ENCODE results near the gene TEKT3.

The TEKT3 gene

DNA sequence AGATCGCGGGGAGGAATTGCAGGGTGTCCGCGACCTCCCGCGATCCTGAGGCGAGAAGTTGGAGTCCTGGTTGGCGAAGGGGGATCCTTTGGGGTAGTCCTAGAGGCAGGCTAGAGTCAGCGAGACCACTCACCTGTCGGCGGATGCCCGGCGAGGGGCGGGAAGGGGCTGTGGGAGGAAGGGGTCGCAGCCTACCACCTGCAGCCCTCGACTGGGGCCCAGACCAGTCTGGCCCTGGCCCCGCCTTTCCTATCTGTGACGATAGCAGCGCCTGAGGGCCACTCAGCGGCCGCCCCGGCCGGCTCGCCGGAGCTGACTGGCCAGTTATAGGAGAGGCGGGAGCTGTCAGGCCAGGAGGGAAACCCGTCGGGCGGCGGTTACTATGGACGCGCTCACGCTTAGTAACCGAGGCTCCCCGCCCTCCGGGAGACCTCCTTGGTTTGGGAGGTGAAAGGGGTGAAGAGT is at the start of gene TEKT3:
TSS of gene TEKT3 (minus strand) at position 213 of the 465 bp plus-strand sequence. CDS start 10,012 bp downstream, outside the sequence.
- Histone ChIP-seq H3K27me3 (replicated peaks; ENCODE audit: control insufficient read depth, insufficient read depth, low read length) (no peaks in the 10 kb centered on the region), H3K9me3 (ENCODE audit: control insufficient read depth, low read length) (peaks cover 3% of the 10 kb centered on the region), H3K4me1 (ENCODE audit: control insufficient read depth, insufficient read depth, low read length) (peaks cover 8% of the 10 kb centered on the region), H3K36me3 (ENCODE audit: control insufficient read depth, insufficient read depth, low read length, severe bottlenecking) (no peaks in the 10 kb centered on the region), H3K9ac (ENCODE audit: low read length) (peak within 1 kb of the TSS; percentile 77), H3K4me3 (ENCODE audit: low read length) (peak within 1 kb of the TSS; percentile 89)
- peak; percentile 80 for DNase-seq (ENCODE audit: low read depth)

DNA sequence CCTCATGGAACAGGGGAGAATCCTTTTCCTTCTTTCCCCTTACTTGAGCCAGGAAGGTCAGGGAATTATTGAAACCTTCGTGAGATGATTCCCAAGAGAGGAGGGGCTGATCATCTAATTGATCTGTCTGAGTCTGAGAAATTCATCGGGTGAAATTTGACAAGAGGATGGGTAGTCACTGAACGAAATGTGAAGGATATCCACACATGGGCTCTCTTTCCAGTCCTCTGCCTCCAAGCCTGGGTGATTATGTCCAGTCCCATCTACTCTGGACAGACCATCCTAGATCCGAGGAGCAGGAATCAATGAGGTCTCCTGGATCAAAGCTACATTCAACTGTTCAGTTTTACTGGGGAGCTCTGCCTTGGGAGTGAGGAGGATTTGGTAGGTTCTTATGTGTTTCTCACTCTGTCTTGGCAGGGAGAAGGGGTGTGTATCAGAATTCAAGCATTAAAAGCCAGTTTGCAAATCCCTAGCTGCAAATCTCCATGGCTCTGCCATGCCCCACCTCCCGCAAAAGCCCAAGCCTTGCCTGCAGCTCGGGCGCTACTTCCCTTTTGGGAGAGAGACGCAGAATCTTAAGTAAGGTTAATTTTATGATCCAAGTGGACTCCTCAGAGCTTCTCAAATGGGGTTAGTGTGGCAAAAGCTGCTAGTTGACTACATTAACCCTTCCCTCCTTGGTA is 47.1 kb upstream of the TEKT3 start:
- H3K9ac ChIP-seq (ENCODE audit: low read length): no peak overlapping the region
- no peak overlapping the region for H3K4me3 ChIP-seq (ENCODE audit: low read length)
- H3K27me3 ChIP-seq (replicated peaks; ENCODE audit: control insufficient read depth, insufficient read depth, low read length): no peaks in the 10 kb centered on the region
- H3K36me3 ChIP-seq (ENCODE audit: control insufficient read depth, insufficient read depth, low read length, severe bottlenecking): no peaks in the 10 kb centered on the region
- peaks cover 4% of the 10 kb centered on the region for H3K9me3 ChIP-seq (ENCODE audit: control insufficient read depth, low read length)
- no peak for DNase-seq (ENCODE audit: low read depth)
- peaks cover 18% of the 10 kb centered on the region for H3K4me1 ChIP-seq (ENCODE audit: control insufficient read depth, insufficient read depth, low read length)

DNA sequence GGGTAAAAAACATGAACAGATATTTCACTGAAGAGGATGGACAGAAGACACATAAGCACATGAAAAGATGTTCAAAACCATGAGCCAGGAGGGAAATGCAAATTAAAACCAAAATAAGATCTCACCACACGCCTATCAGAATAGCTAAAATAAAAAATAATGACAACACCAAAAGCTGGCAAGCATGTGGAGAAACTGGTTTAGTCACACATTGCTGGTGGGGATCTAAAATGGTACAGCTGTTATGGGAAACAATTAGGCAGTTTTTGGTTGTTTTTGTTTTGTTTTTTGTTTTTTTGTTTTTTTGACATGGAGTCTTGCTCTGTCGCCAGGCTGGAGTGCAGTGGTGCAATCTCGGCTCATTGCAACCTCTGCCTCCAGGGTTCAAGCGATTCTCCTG is 44.7 kb upstream of the TEKT3 start:
- H3K9me3 ChIP-seq (ENCODE audit: control insufficient read depth, low read length): peaks cover 4% of the 10 kb centered on the region
- no peak overlapping the region for H3K4me3 ChIP-seq (ENCODE audit: low read length)
- H3K27me3 ChIP-seq (replicated peaks; ENCODE audit: control insufficient read depth, insufficient read depth, low read length): no peaks in the 10 kb centered on the region
- peaks cover 15% of the 10 kb centered on the region for H3K4me1 ChIP-seq (ENCODE audit: control insufficient read depth, insufficient read depth, low read length)
- no peak overlapping the region for H3K9ac ChIP-seq (ENCODE audit: low read length)
- DNase-seq (ENCODE audit: low read depth): no peak
- H3K36me3 ChIP-seq (ENCODE audit: control insufficient read depth, insufficient read depth, low read length, severe bottlenecking): no peaks in the 10 kb centered on the region

DNA sequence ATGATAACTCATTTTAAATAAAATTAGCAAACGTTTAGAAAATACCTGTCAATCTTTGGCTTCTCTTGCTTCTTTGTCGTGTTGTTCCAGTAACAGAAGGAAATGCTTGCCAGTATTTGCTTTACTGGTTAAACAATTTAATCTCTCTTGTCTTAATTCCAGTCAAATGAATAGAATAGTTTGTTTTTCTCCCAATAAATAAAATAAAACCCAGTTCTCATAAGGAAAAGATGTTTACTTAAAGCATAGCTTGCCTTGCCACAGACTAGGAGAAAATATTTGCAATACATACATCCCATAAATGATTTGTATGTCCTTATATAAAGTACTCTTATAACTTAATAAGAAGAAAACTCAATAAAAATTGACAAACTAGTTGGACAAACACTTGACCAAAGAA is 43.9 kb upstream of the TEKT3 start:
- H3K27me3 ChIP-seq (replicated peaks; ENCODE audit: control insufficient read depth, insufficient read depth, low read length): no peaks in the 10 kb centered on the region
- H3K4me3 ChIP-seq (ENCODE audit: low read length): no peak overlapping the region
- peaks cover 4% of the 10 kb centered on the region for H3K9me3 ChIP-seq (ENCODE audit: control insufficient read depth, low read length)
- peaks cover 15% of the 10 kb centered on the region for H3K4me1 ChIP-seq (ENCODE audit: control insufficient read depth, insufficient read depth, low read length)
- H3K36me3 ChIP-seq (ENCODE audit: control insufficient read depth, insufficient read depth, low read length, severe bottlenecking): no peaks in the 10 kb centered on the region
- no peak for DNase-seq (ENCODE audit: low read depth)
- H3K9ac ChIP-seq (ENCODE audit: low read length): no peak overlapping the region

DNA sequence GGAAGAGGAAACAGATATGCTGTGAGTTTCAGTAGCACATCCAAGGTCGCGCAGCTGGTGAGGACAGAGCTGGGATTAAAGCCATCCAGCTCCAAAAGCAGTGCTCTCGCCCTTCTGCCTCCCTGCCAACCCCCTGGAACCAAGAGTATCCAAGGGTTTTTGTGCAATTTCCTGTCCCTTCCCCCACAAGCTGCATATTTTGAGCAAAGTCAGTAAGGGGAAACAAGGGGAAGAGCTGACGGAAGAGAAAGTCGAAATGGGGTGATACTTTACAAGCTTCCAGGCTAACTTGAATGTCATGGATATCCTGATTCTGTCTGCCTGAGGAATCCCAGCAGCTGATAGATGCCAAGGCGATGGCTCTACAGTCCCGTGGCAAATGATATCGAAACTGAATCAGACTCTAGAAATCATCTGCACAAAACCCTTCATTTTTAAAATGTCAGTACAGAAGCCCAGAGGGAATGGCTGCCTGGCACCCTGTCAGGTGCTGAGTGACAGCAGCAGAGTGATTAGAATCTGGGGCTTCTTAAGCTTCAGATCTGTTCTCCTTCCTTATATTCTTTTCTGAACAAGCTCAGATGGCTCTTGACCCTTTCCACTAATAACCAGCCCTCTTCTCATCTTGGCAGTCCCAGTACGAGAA is 42.9 kb upstream of the TEKT3 start:
- no peaks in the 10 kb centered on the region for H3K36me3 ChIP-seq (ENCODE audit: control insufficient read depth, insufficient read depth, low read length, severe bottlenecking)
- H3K9me3 ChIP-seq (ENCODE audit: control insufficient read depth, low read length): peaks cover 4% of the 10 kb centered on the region
- peak overlapping the region; percentile 79 for H3K4me3 ChIP-seq (ENCODE audit: low read length)
- no peaks in the 10 kb centered on the region for H3K27me3 ChIP-seq (replicated peaks; ENCODE audit: control insufficient read depth, insufficient read depth, low read length)
- peak; percentile 35 for DNase-seq (ENCODE audit: low read depth)
- peaks cover 15% of the 10 kb centered on the region for H3K4me1 ChIP-seq (ENCODE audit: control insufficient read depth, insufficient read depth, low read length)
- H3K9ac ChIP-seq (ENCODE audit: low read length): peak overlapping the region; percentile 87

DNA sequence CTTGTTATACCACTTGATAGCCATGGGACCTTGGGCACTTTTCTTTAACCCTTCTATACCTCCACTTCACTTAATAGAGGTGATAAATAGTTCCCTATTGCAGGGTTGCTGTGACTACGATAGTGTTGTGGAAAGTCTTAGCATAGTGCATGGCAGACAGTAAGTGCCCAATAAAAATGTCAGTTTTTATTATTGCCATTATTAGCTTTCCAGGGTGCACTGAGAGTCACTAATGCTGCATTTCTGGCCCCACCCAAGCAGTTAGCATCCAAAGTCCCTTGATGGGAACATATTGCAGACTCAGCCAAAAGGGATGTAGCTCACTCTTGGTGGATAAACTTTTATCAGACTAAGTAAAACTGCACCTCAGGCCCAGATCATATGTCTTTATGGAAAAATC is 41.5 kb upstream of the TEKT3 start:
- H3K27me3 ChIP-seq (replicated peaks; ENCODE audit: control insufficient read depth, insufficient read depth, low read length): no peaks in the 10 kb centered on the region
- H3K9ac ChIP-seq (ENCODE audit: low read length): no peak overlapping the region
- no peaks in the 10 kb centered on the region for H3K36me3 ChIP-seq (ENCODE audit: control insufficient read depth, insufficient read depth, low read length, severe bottlenecking)
- H3K9me3 ChIP-seq (ENCODE audit: control insufficient read depth, low read length): peaks cover 3% of the 10 kb centered on the region
- no peak for DNase-seq (ENCODE audit: low read depth)
- peaks cover 18% of the 10 kb centered on the region for H3K4me1 ChIP-seq (ENCODE audit: control insufficient read depth, insufficient read depth, low read length)
- H3K4me3 ChIP-seq (ENCODE audit: low read length): no peak overlapping the region

DNA sequence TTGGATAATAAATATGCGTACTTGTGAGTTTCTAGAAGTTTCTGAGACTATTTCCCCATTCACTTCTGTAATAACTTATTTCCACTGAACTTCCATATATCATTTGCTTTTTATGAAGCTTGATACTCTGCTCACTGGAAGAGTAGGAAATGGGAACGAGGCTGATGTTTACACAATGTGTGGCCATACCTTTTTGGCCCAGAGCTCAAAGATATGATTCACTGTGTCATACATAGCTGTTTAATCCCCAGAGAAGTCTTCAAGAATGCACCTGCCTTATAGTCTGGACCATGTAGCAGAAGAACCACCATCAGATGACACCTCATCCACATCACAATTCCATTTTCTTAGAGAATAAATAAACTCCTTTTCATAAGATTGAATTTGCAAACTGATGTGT is 40.3 kb upstream of the TEKT3 start:
- Histone ChIP-seq H3K36me3 (ENCODE audit: control insufficient read depth, insufficient read depth, low read length, severe bottlenecking) (no peaks in the 10 kb centered on the region), H3K27me3 (replicated peaks; ENCODE audit: control insufficient read depth, insufficient read depth, low read length) (no peaks in the 10 kb centered on the region), H3K4me1 (ENCODE audit: control insufficient read depth, insufficient read depth, low read length) (peaks cover 30% of the 10 kb centered on the region), H3K4me3 (ENCODE audit: low read length) (no peak overlapping the region), H3K9me3 (ENCODE audit: control insufficient read depth, low read length) (no peaks in the 10 kb centered on the region), H3K9ac (ENCODE audit: low read length) (no peak overlapping the region)
- no peak for DNase-seq (ENCODE audit: low read depth)

DNA sequence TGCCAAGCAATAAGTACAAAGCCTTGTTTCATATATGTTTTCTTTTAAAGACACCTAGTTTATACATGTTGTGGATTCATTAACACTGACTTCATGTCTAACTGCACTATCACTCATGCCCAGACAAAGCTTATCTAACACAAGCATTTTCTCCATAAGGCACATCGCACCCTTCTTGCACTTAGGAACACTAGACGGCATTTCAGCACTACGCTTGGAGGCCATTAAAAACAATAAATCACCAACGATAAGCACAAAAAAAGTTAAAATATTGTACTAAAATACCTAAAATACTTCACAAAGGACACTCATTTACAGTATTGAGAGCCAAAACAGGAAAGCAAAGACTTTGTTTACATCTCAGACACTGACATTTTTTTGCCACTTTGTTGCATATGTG is 39.0 kb upstream of the TEKT3 start:
- H3K4me3 ChIP-seq (ENCODE audit: low read length): no peak overlapping the region
- H3K9me3 ChIP-seq (ENCODE audit: control insufficient read depth, low read length): no peaks in the 10 kb centered on the region
- no peak for DNase-seq (ENCODE audit: low read depth)
- no peak overlapping the region for H3K9ac ChIP-seq (ENCODE audit: low read length)
- no peaks in the 10 kb centered on the region for H3K27me3 ChIP-seq (replicated peaks; ENCODE audit: control insufficient read depth, insufficient read depth, low read length)
- H3K36me3 ChIP-seq (ENCODE audit: control insufficient read depth, insufficient read depth, low read length, severe bottlenecking): no peaks in the 10 kb centered on the region
- peaks cover 31% of the 10 kb centered on the region for H3K4me1 ChIP-seq (ENCODE audit: control insufficient read depth, insufficient read depth, low read length)

DNA sequence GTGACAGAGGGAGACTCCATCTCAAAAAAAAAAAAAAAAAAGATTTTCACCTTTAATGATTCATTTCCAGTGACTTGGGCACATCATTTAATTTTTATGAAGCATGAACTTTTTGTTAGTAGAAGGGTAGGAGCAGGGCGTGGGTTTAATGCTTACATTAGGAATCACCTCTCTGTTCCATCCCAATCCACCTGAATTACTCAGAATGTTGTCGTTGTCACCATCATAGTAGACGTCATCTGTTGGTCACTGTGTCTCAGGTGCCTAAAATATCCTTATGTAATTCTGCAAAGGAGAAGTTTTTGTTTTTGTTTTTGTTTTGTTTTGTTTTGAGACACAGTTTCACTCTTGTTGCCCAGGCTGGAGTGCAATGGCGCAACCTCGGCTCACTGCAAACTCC is 38.3 kb upstream of the TEKT3 start:
- Histone ChIP-seq H3K4me3 (ENCODE audit: low read length) (no peak overlapping the region), H3K36me3 (ENCODE audit: control insufficient read depth, insufficient read depth, low read length, severe bottlenecking) (no peaks in the 10 kb centered on the region), H3K4me1 (ENCODE audit: control insufficient read depth, insufficient read depth, low read length) (peaks cover 31% of the 10 kb centered on the region), H3K27me3 (replicated peaks; ENCODE audit: control insufficient read depth, insufficient read depth, low read length) (no peaks in the 10 kb centered on the region), H3K9ac (ENCODE audit: low read length) (no peak overlapping the region), H3K9me3 (ENCODE audit: control insufficient read depth, low read length) (no peaks in the 10 kb centered on the region)
- no peak for DNase-seq (ENCODE audit: low read depth)

DNA sequence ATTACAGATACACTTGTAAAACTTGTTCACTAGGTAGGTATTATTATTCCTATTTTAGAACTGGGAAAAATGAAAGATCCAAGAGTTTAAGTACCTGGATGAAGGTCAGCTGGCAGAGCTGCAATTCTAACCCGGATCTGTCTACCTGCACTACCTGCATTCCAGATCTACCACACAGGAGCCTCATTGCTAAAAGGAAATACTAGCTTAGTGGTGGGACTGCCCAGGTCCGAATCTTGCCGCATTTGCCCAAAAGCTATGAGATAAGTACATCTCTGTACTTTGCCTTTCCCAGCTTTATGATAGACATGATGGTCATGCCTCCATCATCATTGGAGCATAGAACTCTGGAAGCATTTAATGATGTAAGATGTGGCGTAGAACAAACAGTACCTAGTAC is 36.8 kb upstream of the TEKT3 start:
- no peak for DNase-seq (ENCODE audit: low read depth)

DNA sequence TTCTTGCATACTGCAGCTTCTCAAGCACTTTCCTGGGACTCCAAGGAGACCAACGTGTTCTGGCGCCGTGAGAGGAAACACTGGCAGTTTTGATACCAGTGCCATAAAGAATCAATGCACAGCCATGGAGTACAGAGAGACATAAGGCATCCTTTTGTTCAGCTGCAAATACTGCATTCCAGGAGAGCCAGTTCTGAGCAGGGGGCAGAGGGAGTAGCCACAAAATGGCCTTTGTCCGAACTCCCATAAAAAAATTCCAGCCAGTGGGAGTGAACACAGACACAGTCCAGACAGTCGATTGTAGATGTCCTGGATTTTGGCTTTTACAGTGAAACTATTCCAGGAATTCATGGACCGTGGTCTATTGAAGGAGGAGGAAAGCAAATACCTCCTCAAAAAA is 36.2 kb upstream of the TEKT3 start:
- Histone ChIP-seq H3K9me3 (ENCODE audit: control insufficient read depth, low read length) (no peaks in the 10 kb centered on the region), H3K9ac (ENCODE audit: low read length) (peak overlapping the region; percentile 46), H3K36me3 (ENCODE audit: control insufficient read depth, insufficient read depth, low read length, severe bottlenecking) (no peaks in the 10 kb centered on the region), H3K4me1 (ENCODE audit: control insufficient read depth, insufficient read depth, low read length) (peaks cover 19% of the 10 kb centered on the region), H3K4me3 (ENCODE audit: low read length) (peak overlapping the region; percentile 48), H3K27me3 (replicated peaks; ENCODE audit: control insufficient read depth, insufficient read depth, low read length) (no peaks in the 10 kb centered on the region)
- DNase-seq (ENCODE audit: low read depth): peak; percentile 29

More for the DNA sequence above, 36.8 kb upstream of the TEKT3 start:
- peaks cover 19% of the 10 kb centered on the region for H3K4me1 ChIP-seq (ENCODE audit: control insufficient read depth, insufficient read depth, low read length)
- no peaks in the 10 kb centered on the region for H3K27me3 ChIP-seq (replicated peaks; ENCODE audit: control insufficient read depth, insufficient read depth, low read length)
- no peaks in the 10 kb centered on the region for H3K36me3 ChIP-seq (ENCODE audit: control insufficient read depth, insufficient read depth, low read length, severe bottlenecking)
- H3K9ac ChIP-seq (ENCODE audit: low read length): peak overlapping the region; percentile 27
- H3K9me3 ChIP-seq (ENCODE audit: control insufficient read depth, low read length): no peaks in the 10 kb centered on the region
- no peak overlapping the region for H3K4me3 ChIP-seq (ENCODE audit: low read length)
